NT2/D1 (cell line): ENCODE results near the gene FKBP7.

Source experiments
- SUZ12 ChIP-seq: IDR thresholded peaks from 2 replicates; pipeline ENCODE4 v1.6.1; 2011; ENCODE audit not compliant: insufficient read length, insufficient read depth; ENCODE audit errors: extremely low read depth
- ZNF274 ChIP-seq: IDR thresholded peaks from 2 replicates; pipeline ENCODE4 v1.6.1; 2011; ENCODE audit warnings: mild to moderate bottlenecking, low read depth, low read length

- no peak for TF ChIP-seq ZNF274
- TF ChIP-seq SUZ12 = no peak
These were observed 39.1 kb upstream of the FKBP7 start for GRCh38 chr2:178517496-178517895.
